Liver (tissue), 9 donors: ENCODE measurements around the gene HMGA1. TPM values are rescaled to one million over a fixed set of nuclear protein-coding genes. Genes with fewer than 3 reads are reported as not detected.

ENCODE experiments used
- DNase-seq: peaks from one replicate; pipeline ENCODE4 v3.0.0-alpha.2; 2017; ENCODE audit warnings: low spot score
- H3K27ac ChIP-seq, 2 donors: one replicate each; pipeline ENCODE4 v1.7.0; 2013; ENCODE audit warnings: inconsistent platforms in 2 of 2, low read length in 2 of 2, control low read depth in 1 of 2, low read depth in 1 of 2, mild to moderate bottlenecking in 1 of 2
- H3K27me3 ChIP-seq, 4 donors: one replicate each; pipeline versions ENCODE4 v1.6.1 to v1.7.0; 2013; ENCODE audit warnings: low read length in 3 of 4, inconsistent platforms in 1 of 4, mild to moderate bottlenecking in 1 of 4, moderate library complexity in 1 of 4; ENCODE audit not compliant: control insufficient read depth in 4 of 4, insufficient read depth in 4 of 4
- H3K36me3 ChIP-seq, 4 donors: one replicate each; pipeline versions ENCODE4 v1.6.1 to v1.7.0; 2013; ENCODE audit warnings: low read length in 3 of 4, mild to moderate bottlenecking in 3 of 4, low read depth in 1 of 4, moderate library complexity in 1 of 4; ENCODE audit not compliant: control insufficient read depth in 4 of 4, insufficient read depth in 3 of 4
- H3K4me1 ChIP-seq, 4 donors: one replicate each; pipeline versions ENCODE4 v1.6.1 to v1.7.0; 2013; ENCODE audit warnings: low read length in 3 of 4, mild to moderate bottlenecking in 3 of 4, moderate library complexity in 1 of 4; ENCODE audit not compliant: control insufficient read depth in 4 of 4, insufficient read depth in 4 of 4
- H3K4me3 ChIP-seq, 3 donors: one replicate each; pipeline versions ENCODE4 v1.6.1 to v1.7.0; 2013; ENCODE audit warnings: low read length in 3 of 3, control low read depth in 1 of 3, low read depth in 1 of 3, mild to moderate bottlenecking in 1 of 3
- H3K9ac ChIP-seq, 2 donors: one replicate each; pipeline ENCODE4 v1.7.0; 2013; ENCODE audit warnings: low read length in 2 of 2, mild to moderate bottlenecking in 2 of 2, moderate library complexity in 2 of 2, control low read depth in 1 of 2, low read depth in 1 of 2
- H3K9me3 ChIP-seq, 4 donors: one replicate each; pipeline versions ENCODE4 v1.6.1 to v1.7.0; 2013; ENCODE audit warnings: low read length in 3 of 4; ENCODE audit not compliant: control insufficient read depth in 4 of 4
- ATF3 ChIP-seq: IDR thresholded peaks from 2 replicates; pipeline ENCODE4 v1.6.1; 2016; ENCODE audit warnings: antibody characterized with exemption
- CTCF ChIP-seq: fragments of 150-350 bp; IDR thresholded peaks from 2 replicates; pipeline ENCODE4 v1.5.1; 2017; ENCODE audit warnings: improper control_type of control experiment, low read depth, low read length; ENCODE audit not compliant: missing input control
- EGR1 ChIP-seq, 2 donors: IDR thresholded peaks; 2 replicates each; pipeline ENCODE4 v1.6.1; 2016 to 2018; ENCODE audit warnings: antibody characterized with exemption in 2 of 2, low read depth in 2 of 2
- FOXA1 ChIP-seq: IDR thresholded peaks from 2 replicates; pipeline ENCODE4 v1.6.1; 2016; ENCODE audit warnings: antibody characterized with exemption
- FOXA2 ChIP-seq: IDR thresholded peaks from 2 replicates; pipeline ENCODE4 v1.6.1; 2016; ENCODE audit warnings: antibody characterized with exemption
- GABPA ChIP-seq, 2 donors: IDR thresholded peaks in 1 of 2; conservative IDR thresholded peaks in 1 of 2; 2 replicates each; pipeline ENCODE4 v1.6.1; 2016; ENCODE audit warnings: antibody characterized with exemption in 2 of 2, mild to moderate bottlenecking in 1 of 2, moderate library complexity in 1 of 2
- HNF4A ChIP-seq, 2 donors: conservative IDR thresholded peaks; 2 replicates each; pipeline ENCODE4 v1.6.1; 2016; ENCODE audit warnings: antibody characterized with exemption in 2 of 2, mild to moderate bottlenecking in 2 of 2
- HNF4G ChIP-seq: IDR thresholded peaks from 2 replicates; pipeline ENCODE4 v1.6.1; 2016; ENCODE audit warnings: antibody characterized with exemption
- MAX ChIP-seq: IDR thresholded peaks from 2 replicates; pipeline ENCODE4 v1.6.1; 2016; ENCODE audit warnings: antibody characterized with exemption
- NR2F2 ChIP-seq: IDR thresholded peaks from 2 replicates; pipeline ENCODE4 v1.6.1; 2016; ENCODE audit warnings: antibody characterized with exemption
- REST ChIP-seq: IDR thresholded peaks from 2 replicates; pipeline ENCODE4 v1.6.1; 2016; ENCODE audit warnings: antibody characterized with exemption, mild to moderate bottlenecking
- RXRA ChIP-seq, 2 donors: IDR thresholded peaks; 2 replicates each; pipeline ENCODE4 v1.6.1; 2017 to 2018; ENCODE audit warnings: antibody characterized with exemption in 2 of 2, mild to moderate bottlenecking in 1 of 2
- SP1 ChIP-seq: IDR thresholded peaks from 2 replicates; pipeline ENCODE4 v1.6.1; 2018; ENCODE audit warnings: antibody characterized with exemption, mild to moderate bottlenecking
- TAF1 ChIP-seq: conservative IDR thresholded peaks from 2 replicates; pipeline ENCODE4 v1.6.1; 2016; ENCODE audit warnings: antibody characterized with exemption, mild to moderate bottlenecking
- YY1 ChIP-seq: IDR thresholded peaks from 2 replicates; pipeline ENCODE4 v1.6.1; 2016; ENCODE audit warnings: antibody characterized with exemption, mild to moderate bottlenecking
- ZBTB33 ChIP-seq: IDR thresholded peaks from 2 replicates; pipeline ENCODE4 v1.6.1; 2016; ENCODE audit warnings: antibody characterized with exemption
- WGBS: extraction: QIAGEN DNeasy Blood & Tissue Kit; methylation state at CpG from one replicate; pipeline ENCODE4 v1.1.7; 2013; 5-methylcytosine and 5-hydroxymethylcytosine counted together
- polyA plus RNA-seq, 2 donors: library from polyadenylated mRNA; stranded (reverse) in 1 of 2; unstranded in 1 of 2; fragments of 200-250 nt in 1 of 2; fragments of >200 nt in 1 of 2; fragmentation: Nextera tagmentation in 1 of 2; extraction: Ambion mirVana in 1 of 2; gene quantifications; one replicate each; pipeline versions ENCODE4 v1.2.1 to v1.2.3, GENCODE V29; 2013 to 2015
- total RNA-seq, 2 donors: library from RNA; depleted of rRNA; stranded (reverse); fragments of >200 nt; gene quantifications; one replicate each; pipeline ENCODE4 v1.2.3, GENCODE V29; 2014
- donor health status: healthy.
- donor health status: healthy.
- donor health status: healthy.
- donor health status: healthy.
- donor health status: healthy.

The HMGA1 gene
- total and polyA plus RNA-seq, 4 donors, result 4.2 to 118 (median 8.5) TPM

- Histone ChIP-seq H3K27me3 (no peaks in the 10 kb centered on the region), H3K4me3 (peak overlapping the region; percentile 33 to 66 (median 62)), H3K9ac (no peak overlapping the region), H3K27ac (peak overlapping the region in 1 of 2 donors; percentile 29), H3K36me3 (no peaks in the 10 kb centered on the region), H3K4me1 (peaks cover 2 to 10% (median 6%) of the 10 kb centered on the region in 4 donors), H3K9me3 (no peaks in the 10 kb centered on the region)
- 56% methylated on average over 10 of the region's 10 CpGs for WGBS
- DNase-seq, result no peak
- TF ChIP-seq YY1 (no peak), FOXA1 (no peak), FOXA2 (no peak)
Observed at GRCh38 chr6:34196833-34197195, 39.9 kb upstream of the HMGA1 start.

GRCh38 chr6:34200340-34200971, 36.2 kb upstream of the HMGA1 start:
- peaks cover 2 to 10% (median 6%) of the 10 kb centered on the region in 4 donors for H3K4me1 ChIP-seq
- no peak overlapping the region for H3K9ac ChIP-seq
- no peaks in the 10 kb centered on the region for H3K27me3 ChIP-seq
- DNase-seq, result no peak
- H3K9me3 ChIP-seq, result no peaks in the 10 kb centered on the region
- WGBS, result 77% methylated on average over 5 of the region's 5 CpGs
- H3K27ac ChIP-seq, result no peak overlapping the region
- H3K4me3 ChIP-seq, result no peak overlapping the region
- H3K36me3 ChIP-seq, result no peaks in the 10 kb centered on the region
- TF ChIP-seq EGR1 (IDR thresholded peaks at IDR 0.05; ENCODE audit: low read depth in 2 of 2), result no peak

- WGBS, result 95% methylated on average over 4 of the region's 4 CpGs
Observed at GRCh38 chr6:34201455-34202107, 35.1 kb upstream of the HMGA1 start.

More at GRCh38 chr6:34201455-34202107, 35.1 kb upstream of the HMGA1 start:
- Histone ChIP-seq H3K9me3 (no peaks in the 10 kb centered on the region), H3K27me3 (no peaks in the 10 kb centered on the region), H3K27ac (no peak overlapping the region), H3K9ac (no peak overlapping the region), H3K4me1 (peaks cover 2 to 3% (median 2%) of the 10 kb centered on the region in 4 donors), H3K36me3 (no peaks in the 10 kb centered on the region), H3K4me3 (no peak overlapping the region)
- no peak for DNase-seq
- TF ChIP-seq SP1 (no peak), FOXA2 (no peak), ZBTB33 (no peak), CTCF (no peak), HNF4A (conservative IDR thresholded peaks at IDR 0.05) (no peak), EGR1 (IDR thresholded peaks at IDR 0.05; ENCODE audit: low read depth in 2 of 2) (no peak), RXRA (IDR thresholded peaks at IDR 0.05) (no peak), REST (no peak), HNF4G (no peak), TAF1 (no peak), GABPA (IDR thresholded peaks at IDR 0.05 in 1 of 2, conservative IDR thresholded peaks at IDR 0.05 in 1 of 2) (no peak), YY1 (no peak), NR2F2 (no peak), MAX (no peak), ATF3 (no peak)
